NCI-H1417 (cell line): ENCODE data around the gene SMYD3.
"Not testable (repeated sequence)": the region's sequence is repeated elsewhere in the genome, so short reads cannot be mapped to it uniquely, and the experiment has no call there.

Experiments
- DNase-seq, 3 experiments: peaks; one replicate each; lab custom pipeline; 2025; lab: John Stamatoyannopoulos, UW

The SMYD3 gene

GRCh38 chr1:245804696-245805095, 702.4 kb downstream of the SMYD3 start:
- no peak for DNase-seq

GRCh38 chr1:245803666-245804037, 703.4 kb downstream of the SMYD3 start:
- DNase-seq = no peak

GRCh38 chr1:245802941-245803665, 704.0 kb downstream of the SMYD3 start:
- peak in 1 of 3 experiments; percentile 23 for DNase-seq

GRCh38 chr1:245800901-245801605, 706.0 kb downstream of the SMYD3 start:
- no peak for DNase-seq

GRCh38 chr1:245798349-245798711, 708.7 kb downstream of the SMYD3 start:
- no peak for DNase-seq

- DNase-seq = no peak
These were observed 709.3 kb downstream of the SMYD3 start for GRCh38 chr1:245797592-245798348.

GRCh38 chr1:245791410-245792312, 715.4 kb downstream of the SMYD3 start:
- no peak for DNase-seq

GRCh38 chr1:245790441-245790840, 716.6 kb downstream of the SMYD3 start:
- DNase-seq = no peak

- DNase-seq = no peak
These were observed 718.2 kb downstream of the SMYD3 start for GRCh38 chr1:245788886-245789285.

GRCh38 chr1:245788269-245788668, 718.8 kb downstream of the SMYD3 start:
- DNase-seq = no peak

- DNase-seq = no peak
These were observed 720.1 kb downstream of the SMYD3 start for GRCh38 chr1:245786948-245787347.

- no peak for DNase-seq
These were observed 727.0 kb downstream of the SMYD3 start for GRCh38 chr1:245779797-245780755.

GRCh38 chr1:245777752-245778151, 729.3 kb downstream of the SMYD3 start:
- DNase-seq = no peak

- peak; percentile 17 to 43 (median 42) for DNase-seq
These were observed 730.3 kb downstream of the SMYD3 start for GRCh38 chr1:245776694-245777332.

GRCh38 chr1:245776139-245776538, 730.9 kb downstream of the SMYD3 start:
- DNase-seq = no peak

GRCh38 chr1:245774931-245775330, 732.1 kb downstream of the SMYD3 start:
- DNase-seq = not testable (repeated sequence)

GRCh38 chr1:245774196-245774595, 732.9 kb downstream of the SMYD3 start:
- DNase-seq = no peak

- DNase-seq = no peak
These were observed 733.7 kb downstream of the SMYD3 start for GRCh38 chr1:245773344-245773743.

- DNase-seq = no peak
These were observed 734.3 kb downstream of the SMYD3 start for GRCh38 chr1:245772739-245773138.

- no peak for DNase-seq
These were observed 734.8 kb downstream of the SMYD3 start for GRCh38 chr1:245772325-245772724.
